Activated CD4-positive, alpha-beta T cell treated with anti-CD3 and anti-CD28 coated beads for 36 hours (primary cell): ENCODE data around the gene PINLYP. TPM values are rescaled to one million over a fixed set of nuclear protein-coding genes. Genes with fewer than 3 reads are reported as not detected.
A peak's percentile ranks its signal among the peaks of the same experiment; 100 is the strongest.

Experiments
- ATAC-seq: fragments of 200-7000 bp; cut with Tn5 transposase; one replicate; pipeline ENCODE4 v1.10.0; 2021; ENCODE audit warnings: mild to moderate bottlenecking, moderate library complexity
- CTCF ChIA-PET: fragments of 350-600 bp; sonication (Branson Sonifier 250); formaldehyde crosslinking; loops from one replicate; lab custom pipeline; 2021; ENCODE audit warnings: antibody characterized with exemption; lab: Charles Lee
- POLR2A ChIA-PET: fragments of 350-600 bp; sonication (Branson Sonifier 250); formaldehyde crosslinking; loops from one replicate; lab custom pipeline; 2021; ENCODE audit warnings: antibody characterized with exemption, inconsistent platforms; lab: Charles Lee
- DNase-seq: peaks from one replicate; pipeline ENCODE4 v3.0.0-alpha.2; 2020
- H3K27ac Mint-ChIP-seq: one replicate; pipeline ENCODE4 v1.8.0; 2021; ENCODE audit warnings: mixed read lengths
- H3K27me3 Mint-ChIP-seq: one replicate; pipeline ENCODE4 v1.8.0; 2021; ENCODE audit warnings: mixed read lengths
- H3K36me3 Mint-ChIP-seq: one replicate; pipeline ENCODE4 v1.8.0; 2021; ENCODE audit warnings: low read depth, mixed read lengths
- H3K4me1 Mint-ChIP-seq: one replicate; pipeline ENCODE4 v1.8.0; 2021; ENCODE audit warnings: mixed read lengths
- H3K4me3 Mint-ChIP-seq: one replicate; pipeline ENCODE4 v1.8.0; 2021; ENCODE audit warnings: mild to moderate bottlenecking, moderate library complexity, mixed read lengths
- H3K9me3 Mint-ChIP-seq: one replicate; pipeline ENCODE4 v1.8.0; 2021; ENCODE audit warnings: low read depth, mixed read lengths
- intact Hi-C, 2 experiments: fragments of 100-400 bp; cut with DNase I in 1 of 2; cut with micrococcal nuclease in 1 of 2; formaldehyde crosslinking; loops; one replicate each; pipeline versions ENCODE4 v1.14.2 to v1.15.1; 2022 to 2024; cut with DNase I, micrococcal nuclease
- total RNA-seq, 2 experiments: library from RNA; stranded (reverse); gene quantifications; one replicate each; pipeline ENCODE4 v1.2.3, GENCODE V29; 2021

The PINLYP gene
- total RNA-seq, 2 experiments from 2014 or later, result 3.5 to 3.6 TPM

GRCh38 chr19:43619262-43620060, 43.9 kb downstream of the PINLYP start, which contains the start of gene ZNF428:
ZNF428 (minus strand) TSS chr19:43619629; CDS start chr19:43614304, 5,325 bp downstream.
- ChIA-PET CTCF (no interaction called here), POLR2A (no interaction called here)
- DNase-seq (peak; percentile 94), ATAC-seq (peak; percentile 92)
- Mint-ChIP-seq H3K27me3 (no peaks in the 10 kb centered on the region), H3K27ac (peak within 1 kb of the TSS; percentile 99), H3K4me3 (peak within 1 kb of the TSS; percentile 94), H3K4me1 (peaks cover 17% of the 10 kb centered on the region), H3K9me3 (no peaks in the 10 kb centered on the region), H3K36me3 (no peaks in the 10 kb centered on the region)
- intact Hi-C loops, result loop anchor here (1.0 to 2.0 kb wide), 9 partner anchors 20 to 156 kb away; partner anchors contain the start of genes IRGQ (in 2 of the 2), PINLYP (in 2 of the 2), XRCC1 (in 2 of the 2) and ZNF576 (in 2 of the 2)

DNA sequence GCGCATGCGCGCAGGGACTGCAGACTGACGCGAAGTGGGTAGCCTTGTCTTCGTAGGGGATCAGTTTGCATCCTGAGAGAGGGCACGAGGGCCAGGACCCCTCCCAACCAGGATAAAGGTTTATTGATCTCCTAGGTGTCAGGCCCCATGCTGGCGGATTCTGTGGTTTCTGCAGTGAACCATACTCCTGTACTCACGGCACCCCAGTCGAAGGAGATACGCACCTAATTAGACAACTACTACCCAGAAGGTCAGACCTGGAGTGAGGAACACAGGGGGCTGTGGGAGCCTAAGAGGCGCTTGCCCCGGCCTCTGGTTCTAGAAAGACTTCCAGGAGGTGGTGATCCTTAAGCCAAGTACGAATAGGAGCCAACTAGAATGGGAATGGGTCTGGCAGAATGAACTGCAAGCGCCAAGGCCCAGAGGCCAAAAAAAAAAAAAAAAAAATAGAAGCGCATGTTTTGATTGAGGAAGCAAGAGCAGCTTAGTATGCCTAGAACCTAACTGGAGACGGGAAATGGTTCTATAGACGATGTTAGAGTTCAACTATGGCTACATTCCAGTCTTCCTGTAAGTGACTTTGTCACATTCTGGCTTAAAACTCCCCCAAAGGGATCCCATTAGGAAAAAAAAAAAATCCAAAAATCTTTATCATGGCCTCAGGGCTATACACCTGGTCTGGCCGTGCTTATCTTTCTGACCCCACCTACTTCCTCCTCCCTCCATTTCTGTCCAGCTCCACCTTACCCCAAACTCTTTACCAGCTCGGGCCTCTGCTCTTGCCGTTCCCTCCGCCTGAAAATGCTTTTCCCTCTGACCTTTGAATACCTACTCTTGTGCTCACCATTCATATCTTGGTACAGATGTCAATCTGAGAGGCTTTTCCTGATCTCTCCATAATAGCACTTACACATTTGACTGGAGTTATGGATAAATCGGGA, 44.7 kb downstream of the PINLYP start:
- no peaks in the 10 kb centered on the region for H3K27me3 Mint-ChIP-seq
- POLR2A ChIA-PET, result no interaction called here
- H3K4me1 Mint-ChIP-seq, result peaks cover 24% of the 10 kb centered on the region
- peak overlapping the region; percentile 99 for H3K27ac Mint-ChIP-seq
- no peaks in the 10 kb centered on the region for H3K36me3 Mint-ChIP-seq
- peak overlapping the region; percentile 94 for H3K4me3 Mint-ChIP-seq
- intact Hi-C loops, result loop anchor here in 1 of 2 experiments (1.0 kb wide), 1 partner anchor 19 kb away; the partner anchor contains the start of gene CADM4
- no peaks in the 10 kb centered on the region for H3K9me3 Mint-ChIP-seq
- no peak for ATAC-seq
- CTCF ChIA-PET, result interaction anchor here (0.7 kb wide), 1 partner anchor 188 kb away, joined by 3 read pairs; no protein-coding TSS in a partner anchor
- DNase-seq, result no peak

- DNase-seq (no peak), ATAC-seq (no peak)
- H3K9me3 Mint-ChIP-seq, result no peaks in the 10 kb centered on the region
- no peak overlapping the region for H3K27ac Mint-ChIP-seq
- POLR2A ChIA-PET, result no interaction called here
- no peak overlapping the region for H3K4me3 Mint-ChIP-seq
- intact Hi-C loops, result no loop called here
- no peaks in the 10 kb centered on the region for H3K36me3 Mint-ChIP-seq
- CTCF ChIA-PET, result interaction anchor here (0.8 kb wide), 1 partner anchor 27 kb away, joined by 5 read pairs; no protein-coding TSS in a partner anchor
- peaks cover 6% of the 10 kb centered on the region for H3K27me3 Mint-ChIP-seq
- H3K4me1 Mint-ChIP-seq, result peaks cover 24% of the 10 kb centered on the region
Measured at GRCh38 chr19:43622070-43622469, 46.5 kb downstream of the PINLYP start.

GRCh38 chr19:43622956-43623355, 47.4 kb downstream of the PINLYP start:
- Mint-ChIP-seq H3K27ac (no peak overlapping the region), H3K4me3 (no peak overlapping the region), H3K36me3 (no peaks in the 10 kb centered on the region), H3K27me3 (peaks cover 6% of the 10 kb centered on the region), H3K4me1 (peaks cover 24% of the 10 kb centered on the region), H3K9me3 (no peaks in the 10 kb centered on the region)
- ATAC-seq (no peak), DNase-seq (no peak)
- POLR2A ChIA-PET, result no interaction called here
- intact Hi-C loops, result no loop called here
- CTCF ChIA-PET, result no interaction called here

DNA sequence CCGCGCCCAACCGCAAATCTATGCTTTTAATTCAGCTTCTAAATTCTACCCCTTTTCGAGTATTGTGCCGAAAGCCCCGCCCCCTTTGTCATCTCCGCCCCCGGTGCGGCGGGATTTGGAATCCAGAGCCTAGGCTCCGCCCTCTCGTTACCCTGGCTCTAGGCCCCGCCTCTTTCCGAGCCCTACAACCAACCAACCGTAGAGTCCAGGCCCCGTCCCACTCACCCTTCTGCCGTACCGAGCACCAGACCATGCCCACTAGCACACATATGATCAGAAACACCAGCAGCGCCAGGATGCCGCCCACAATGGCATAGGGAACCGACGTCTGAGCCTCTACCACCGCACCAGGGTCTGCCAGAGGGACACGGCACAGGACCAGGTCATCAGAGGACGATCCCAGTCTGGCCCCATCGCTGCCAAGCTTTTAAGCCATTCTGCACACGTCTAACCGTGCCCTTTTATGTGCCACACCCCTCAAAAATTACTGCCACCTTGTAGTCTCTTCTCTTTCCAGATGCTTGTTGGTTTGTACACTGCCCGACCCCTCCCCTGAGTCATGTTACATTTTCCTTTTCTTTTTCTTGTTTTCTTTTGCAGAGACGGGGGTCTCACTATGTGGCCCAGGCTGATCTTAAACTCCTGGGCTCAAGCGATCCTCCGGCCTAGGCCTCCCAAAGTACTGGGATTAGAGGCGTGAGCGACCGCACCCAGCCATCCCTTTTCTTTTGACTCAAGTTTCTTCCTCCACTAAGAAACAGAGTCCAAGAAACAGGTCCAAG, 48.5 kb downstream of the PINLYP start:
- Mint-ChIP-seq H3K9me3 (no peaks in the 10 kb centered on the region), H3K27me3 (peaks cover 6% of the 10 kb centered on the region), H3K27ac (no peak overlapping the region), H3K36me3 (no peaks in the 10 kb centered on the region), H3K4me1 (peaks cover 24% of the 10 kb centered on the region), H3K4me3 (no peak overlapping the region)
- ATAC-seq (no peak), DNase-seq (peak; percentile 56)
- ChIA-PET CTCF (interaction anchor here (0.6 to 0.9 kb wide), 3 partner anchors 69 to 105 kb away, joined by 3 to 4 read pairs (median 3); no protein-coding TSS in a partner anchor), POLR2A (no interaction called here)
- intact Hi-C loops, result loop anchor here (1.0 to 2.0 kb wide), 2 partner anchors 15 kb away; partner anchors contain the start of gene CADM4 (in 2 of the 2)

GRCh38 chr19:43624933-43625332, 49.3 kb downstream of the PINLYP start:
- ChIA-PET CTCF (interaction anchor here (0.8 kb wide), 1 partner anchor 13 kb away, joined by 5 read pairs; no protein-coding TSS in a partner anchor), POLR2A (no interaction called here)
- DNase-seq (peak; percentile 96), ATAC-seq (peak; percentile 90)
- H3K27me3 Mint-ChIP-seq, result peaks cover 6% of the 10 kb centered on the region
- H3K4me1 Mint-ChIP-seq, result peaks cover 23% of the 10 kb centered on the region
- intact Hi-C loops, result loop anchor here (1.0 to 2.0 kb wide), 3 partner anchors 14 to 43 kb away; partner anchors contain the start of gene CADM4 (in 2 of the 2)
- H3K27ac Mint-ChIP-seq, result no peak overlapping the region
- no peaks in the 10 kb centered on the region for H3K36me3 Mint-ChIP-seq
- H3K4me3 Mint-ChIP-seq, result no peak overlapping the region
- H3K9me3 Mint-ChIP-seq, result no peaks in the 10 kb centered on the region

- H3K4me3 Mint-ChIP-seq, result no peak overlapping the region
- peaks cover 14% of the 10 kb centered on the region for H3K4me1 Mint-ChIP-seq
- POLR2A ChIA-PET, result no interaction called here
- H3K27ac Mint-ChIP-seq, result no peak overlapping the region
- H3K36me3 Mint-ChIP-seq, result no peaks in the 10 kb centered on the region
- H3K27me3 Mint-ChIP-seq, result peaks cover 6% of the 10 kb centered on the region
- H3K9me3 Mint-ChIP-seq, result no peaks in the 10 kb centered on the region
- no peak for ATAC-seq
- peak; percentile 58 for DNase-seq
- CTCF ChIA-PET, result interaction anchor here (0.7 to 1.5 kb wide), 6 partner anchors 11 to 496 kb away, joined by 3 to 8 read pairs (median 4); no protein-coding TSS in a partner anchor
- intact Hi-C loops, result loop anchor here (1.0 to 2.0 kb wide), 2 partner anchors 13 to 42 kb away; partner anchors contain the start of gene CADM4 (in 1 of the 2)
Measured at GRCh38 chr19:43625918-43626579, 50.4 kb downstream of the PINLYP start.

DNA sequence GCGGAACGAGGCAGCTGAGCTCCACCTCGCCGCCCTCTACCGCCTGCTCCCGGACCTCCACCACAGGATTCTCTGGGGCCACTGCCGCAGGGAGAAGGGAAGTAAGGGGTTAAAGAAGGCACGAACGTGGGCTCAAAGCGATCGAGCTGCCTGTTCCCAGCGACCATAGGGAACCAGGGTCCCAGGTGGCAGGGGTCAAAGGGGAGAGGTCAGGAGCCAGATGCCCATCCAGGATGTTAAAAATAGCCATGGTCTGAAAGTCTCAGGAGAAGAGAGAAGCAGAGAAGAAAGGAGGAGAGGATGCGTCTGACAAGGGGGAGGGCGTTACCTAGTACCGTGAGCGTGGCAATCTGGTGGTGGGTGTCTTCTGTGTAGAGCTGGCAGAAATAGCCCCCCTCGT, 51.2 kb downstream of the PINLYP start:
- ChIA-PET POLR2A (no interaction called here), CTCF (interaction anchor here (0.7 to 1.5 kb wide), 5 partner anchors 32 to 496 kb away, joined by 3 to 8 read pairs (median 4); no protein-coding TSS in a partner anchor)
- ATAC-seq, result no peak
- Mint-ChIP-seq H3K4me3 (no peak overlapping the region), H3K27me3 (peaks cover 6% of the 10 kb centered on the region), H3K36me3 (no peaks in the 10 kb centered on the region), H3K9me3 (no peaks in the 10 kb centered on the region), H3K27ac (no peak overlapping the region), H3K4me1 (peaks cover 14% of the 10 kb centered on the region)
- no peak for DNase-seq
- intact Hi-C loops, result no loop called here

DNA sequence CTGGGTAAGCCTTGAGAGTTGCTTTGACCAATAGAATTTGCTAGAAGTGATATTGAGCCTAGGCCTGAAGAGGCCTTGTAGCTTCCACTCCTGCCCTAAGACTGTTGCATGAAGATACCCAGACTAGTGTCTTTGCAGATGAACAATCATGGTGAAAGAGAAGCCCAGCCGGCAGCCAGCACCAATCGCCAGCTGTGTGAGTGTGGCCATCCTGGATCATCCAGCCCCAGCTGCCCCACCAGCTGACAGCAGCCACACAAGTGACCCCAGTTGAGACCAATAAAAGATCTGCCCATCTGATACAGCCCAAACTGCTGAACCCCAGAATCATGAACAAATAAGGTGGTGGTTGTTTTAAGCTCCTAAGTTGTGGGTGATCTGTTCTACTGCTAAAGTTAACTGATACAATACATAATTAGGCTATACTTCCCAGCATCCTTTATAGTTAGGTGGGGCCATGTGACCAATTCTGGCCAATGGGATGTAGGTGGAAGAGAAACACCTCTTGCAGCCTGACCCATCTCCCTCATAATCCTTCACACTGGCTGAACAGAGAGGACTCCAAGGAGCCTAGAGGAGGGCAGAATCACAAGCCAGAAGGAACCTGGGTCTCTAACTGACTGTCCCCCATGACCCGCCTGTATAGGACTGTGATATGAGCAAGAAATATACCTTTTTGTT, 53.2 kb downstream of the PINLYP start:
- H3K36me3 Mint-ChIP-seq, result no peaks in the 10 kb centered on the region
- peaks cover 14% of the 10 kb centered on the region for H3K4me1 Mint-ChIP-seq
- DNase-seq (no peak), ATAC-seq (no peak)
- ChIA-PET CTCF (interaction anchor here (0.6 to 1.2 kb wide), 3 partner anchors 73 to 193 kb away, joined by 3 to 5 read pairs (median 4); no protein-coding TSS in a partner anchor), POLR2A (interaction anchor here (1.0 kb wide), 1 partner anchor 14 kb away, joined by 3 read pairs; no protein-coding TSS in a partner anchor)
- H3K4me3 Mint-ChIP-seq, result no peak overlapping the region
- H3K27ac Mint-ChIP-seq, result no peak overlapping the region
- H3K9me3 Mint-ChIP-seq, result no peaks in the 10 kb centered on the region
- H3K27me3 Mint-ChIP-seq, result peaks cover 6% of the 10 kb centered on the region
- intact Hi-C loops, result no loop called here
